Measurements from ENCODE around the gene FAM78A. TPM values are rescaled to one million over a fixed set of nuclear protein-coding genes. Genes with fewer than 3 reads are reported as not detected.

Gene FAM78A
- total and polyA plus RNA-seq, 12 donors: 7.0 to 53.1 (median 30.3) TPM

GRCh38 chr9:131312822-131313770 is 36.8 kb upstream of the FAM78A start:
- H3K27ac ChIP-seq: no peak overlapping the region
- peak in 1 of 8 donors; percentile 10 for ATAC-seq
- 78 to 79% methylated on average over 28 of the region's 28 CpGs for WGBS, 2 donors

GRCh38 chr9:131312246-131312645 is 35.9 kb upstream of the FAM78A start:
- Histone ChIP-seq H3K36me3 (peaks cover 0 to 5% (median 0%) of the 10 kb centered on the region in 9 donors), H3K27me3 (no peaks in the 10 kb centered on the region), H3K9me3 (no peaks in the 10 kb centered on the region), H3K27ac (no peak overlapping the region), H3K4me3 (no peak overlapping the region), H3K4me1 (peaks cover 4 to 49% (median 12%) of the 10 kb centered on the region in 9 donors)
- DNase-seq (no peak), ATAC-seq (no peak)
- WGBS, 2 donors: 76 to 80% methylated on average over 9 of the region's 9 CpGs
- no peak for TF ChIP-seq CTCF (IDR thresholded peaks at IDR 0.05)
- intact Hi-C loops (cut with DNase I): no loop called here

More at GRCh38 chr9:131312822-131313770, 36.8 kb upstream of the FAM78A start:
- H3K4me3 ChIP-seq: no peak overlapping the region
- peaks cover 0 to 2% (median 0%) of the 10 kb centered on the region in 9 donors for H3K36me3 ChIP-seq
- no peak for DNase-seq
- H3K27me3 ChIP-seq: no peaks in the 10 kb centered on the region
- H3K9me3 ChIP-seq: no peaks in the 10 kb centered on the region
- H3K4me1 ChIP-seq: peaks cover 4 to 45% (median 14%) of the 10 kb centered on the region in 9 donors
- TF ChIP-seq CTCF (IDR thresholded peaks at IDR 0.05): no peak
- intact Hi-C loops (cut with DNase I): no loop called here

GRCh38 chr9:131310833-131311554 is 34.7 kb upstream of the FAM78A start:
- Histone ChIP-seq H3K4me3 (no peak overlapping the region), H3K4me1 (peaks cover 4 to 56% (median 12%) of the 10 kb centered on the region in 9 donors), H3K9me3 (no peaks in the 10 kb centered on the region), H3K27ac (peak overlapping the region in 9 of 10 donors; percentile 17 to 68 (median 55)), H3K36me3 (peaks cover 0 to 5% (median 0%) of the 10 kb centered on the region in 9 donors), H3K27me3 (no peaks in the 10 kb centered on the region)
- intact Hi-C loops (cut with DNase I): no loop called here
- DNase-seq (peak in 1 of 2 donors; percentile 14), ATAC-seq (peak; percentile 40 to 77 (median 51))
- TF ChIP-seq CTCF (IDR thresholded peaks at IDR 0.05): peak in 1 of 9 donors; percentile 19
- WGBS, 2 donors: 4 to 9% methylated on average over 20 of the region's 20 CpGs

Data from heart right ventricle (tissue), 16 donors.